ENCODE results near the gene AGRP.
"Not testable (repeated sequence)": the region's sequence is repeated elsewhere in the genome, so short reads cannot be mapped to it uniquely, and the experiment has no call there.

The AGRP gene

DNA sequence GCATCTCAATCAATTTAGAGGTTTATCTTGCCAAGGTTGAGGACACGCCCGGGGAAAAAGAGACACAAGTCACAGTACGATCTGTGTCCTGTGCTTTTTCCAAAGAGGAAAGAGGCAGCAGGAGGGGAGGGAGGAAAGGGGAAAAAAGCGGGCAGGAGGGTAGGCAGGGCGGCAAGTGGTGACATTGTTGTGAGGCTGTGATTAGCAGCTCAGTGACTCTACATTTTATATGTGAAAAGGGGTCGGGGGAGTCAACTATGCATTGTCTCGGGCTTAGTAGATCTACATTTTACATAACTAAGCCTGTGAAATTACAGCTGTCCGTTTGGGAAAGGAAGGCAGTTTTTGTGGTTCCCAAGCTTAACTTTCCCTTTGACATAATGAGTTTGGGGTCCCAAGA lies 23.1 kb upstream of the AGRP start:
- no peak overlapping the region for H3K4me3 ChIP-seq (ENCODE audit: low read depth, low read length)
- DNase-seq (ENCODE audit: low read depth): no peak
- no peak for TF ChIP-seq POLR2A (IDR thresholded peaks at IDR 0.05; ENCODE audit: extremely low read depth, insufficient read length)
- TF ChIP-seq CTCF (IDR thresholded peaks at IDR 0.05; ENCODE audit: low read depth, low read length): no peak
- TF ChIP-seq, protein P1, sequence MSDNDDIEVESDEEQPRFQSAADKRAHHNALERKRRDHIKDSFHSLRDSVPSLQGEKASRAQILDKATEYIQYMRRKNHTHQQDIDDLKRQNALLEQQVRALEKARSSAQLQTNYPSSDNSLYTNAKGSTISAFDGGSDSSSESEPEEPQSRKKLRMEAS (IDR thresholded peaks at IDR 0.05; ENCODE audit: low read depth, low read length): no peak
- no peak for TF ChIP-seq MYC (IDR thresholded peaks at IDR 0.05; ENCODE audit: low read depth, low read length)

- TF ChIP-seq MYC (IDR thresholded peaks at IDR 0.05; ENCODE audit: low read depth, low read length) (no peak), CTCF (IDR thresholded peaks at IDR 0.05; ENCODE audit: low read depth, low read length) (no peak), POLR2A (IDR thresholded peaks at IDR 0.05; ENCODE audit: extremely low read depth, insufficient read length) (no peak)
- TF ChIP-seq, protein P1 (IDR thresholded peaks at IDR 0.05; ENCODE audit: low read depth, low read length): no peak
- DNase-seq (ENCODE audit: low read depth): no peak
- H3K4me3 ChIP-seq (ENCODE audit: low read depth, low read length): no peak overlapping the region
These were observed 21.0 kb upstream of the AGRP start for GRCh38 chr16:67504031-67505021.

DNA sequence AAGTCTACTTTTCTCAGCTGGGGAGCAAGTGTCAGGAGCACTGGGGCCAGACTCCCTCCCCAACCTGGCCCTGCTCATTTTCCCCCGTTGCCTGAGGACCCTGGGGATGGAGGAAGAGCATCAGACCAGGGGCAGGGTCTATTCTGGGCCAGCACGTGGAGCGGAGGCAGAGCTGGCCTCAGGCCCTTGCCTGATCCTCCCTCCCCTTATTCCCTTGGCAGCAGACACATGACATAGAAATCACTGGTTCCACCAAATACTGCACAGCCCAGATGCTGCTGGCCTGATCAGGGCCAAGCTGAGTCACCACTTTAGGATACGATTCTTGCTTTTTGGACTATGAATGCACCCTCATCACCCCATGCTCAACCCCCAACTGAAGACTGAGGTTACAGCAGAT lies 15.8 kb upstream of the AGRP start:
- no peak for DNase-seq (ENCODE audit: low read depth)
- no peak overlapping the region for H3K4me3 ChIP-seq (ENCODE audit: low read depth, low read length)
- TF ChIP-seq CTCF (IDR thresholded peaks at IDR 0.05; ENCODE audit: low read depth, low read length): no peak
- no peak for TF ChIP-seq MYC (IDR thresholded peaks at IDR 0.05; ENCODE audit: low read depth, low read length)
- no peak for TF ChIP-seq POLR2A (IDR thresholded peaks at IDR 0.05; ENCODE audit: extremely low read depth, insufficient read length)
- TF ChIP-seq, protein P1 (IDR thresholded peaks at IDR 0.05; ENCODE audit: low read depth, low read length): no peak

DNA sequence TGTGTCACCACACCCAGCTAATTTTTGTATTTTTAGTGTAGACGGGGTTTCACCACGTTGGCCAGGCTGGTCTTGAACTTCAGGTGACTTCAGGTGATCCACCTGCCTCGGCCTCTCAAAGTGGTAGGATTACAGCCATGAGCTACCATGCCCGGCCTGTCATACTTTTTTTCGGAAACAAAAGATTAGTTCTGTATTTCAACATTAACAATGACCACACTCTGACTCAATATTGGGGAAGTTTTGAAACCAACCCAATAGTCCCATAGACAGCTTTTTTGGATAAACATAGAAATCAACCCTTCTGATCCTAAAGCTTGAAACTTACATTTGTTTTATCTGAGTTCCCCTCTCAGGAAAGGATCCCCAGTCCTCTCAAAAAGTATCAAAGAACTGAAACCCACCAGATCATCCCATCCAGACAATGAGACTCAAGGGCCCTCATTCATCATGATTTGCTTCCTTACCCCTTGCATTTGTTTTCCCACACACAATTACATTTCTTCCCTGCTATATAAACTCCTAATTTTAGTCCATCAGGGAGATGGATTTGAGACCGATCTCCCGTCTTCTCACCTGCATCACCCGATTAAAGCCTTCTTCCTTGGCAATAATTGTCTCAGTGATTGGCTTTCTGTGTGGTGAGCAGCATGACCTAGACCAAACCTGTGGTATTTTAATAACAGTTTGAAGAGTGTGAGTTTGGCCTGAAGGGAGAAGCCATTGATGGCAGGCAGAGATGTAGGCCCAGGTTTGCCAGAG lies 7.2 kb upstream of the AGRP start:
- no peak overlapping the region for H3K4me3 ChIP-seq (ENCODE audit: low read depth, low read length)
- TF ChIP-seq, protein P1 (IDR thresholded peaks at IDR 0.05; ENCODE audit: low read depth, low read length): no peak
- TF ChIP-seq MYC (IDR thresholded peaks at IDR 0.05; ENCODE audit: low read depth, low read length) (no peak), CTCF (IDR thresholded peaks at IDR 0.05; ENCODE audit: low read depth, low read length) (no peak)
- peak; percentile 82 for DNase-seq (ENCODE audit: low read depth)

DNA sequence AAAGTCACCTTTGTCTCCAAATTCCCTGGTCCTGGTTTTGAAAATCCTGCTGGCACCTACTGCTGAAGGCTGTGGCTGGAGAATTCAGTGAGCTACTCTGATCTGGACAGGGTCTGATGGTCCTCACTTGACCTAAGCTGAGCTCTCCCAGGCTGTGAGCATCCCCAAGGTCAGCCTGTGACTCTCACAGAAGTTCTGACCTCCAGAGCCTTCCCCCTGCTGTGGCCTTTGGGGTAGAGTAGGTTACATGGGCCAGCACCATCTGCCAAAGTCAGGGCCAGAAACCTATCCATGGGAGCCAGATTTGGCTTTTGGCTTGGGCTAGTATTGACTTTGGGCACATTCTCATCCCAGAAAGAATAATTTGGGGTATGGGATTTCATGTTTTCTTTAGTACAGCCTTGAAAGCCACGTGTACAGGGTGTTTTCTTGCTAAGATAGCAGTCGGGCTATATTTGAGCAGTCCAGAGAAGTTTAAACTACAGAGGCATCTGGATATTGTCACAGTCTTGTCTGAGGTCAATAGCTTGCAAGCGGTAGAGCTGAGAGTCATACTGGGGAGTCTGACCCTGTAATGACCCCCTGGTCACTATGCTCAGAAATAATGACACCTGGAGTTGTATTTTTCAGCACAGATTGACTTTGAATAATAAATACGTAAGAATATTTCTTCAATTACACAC lies 6.2 kb upstream of the AGRP start:
- no peak overlapping the region for H3K4me3 ChIP-seq (ENCODE audit: low read depth, low read length)
- no peak for DNase-seq (ENCODE audit: low read depth)
- TF ChIP-seq CTCF (IDR thresholded peaks at IDR 0.05; ENCODE audit: low read depth, low read length) (no peak), POLR2A (IDR thresholded peaks at IDR 0.05; ENCODE audit: extremely low read depth, insufficient read length) (no peak), MYC (IDR thresholded peaks at IDR 0.05; ENCODE audit: low read depth, low read length) (no peak)
- TF ChIP-seq, protein P1 (IDR thresholded peaks at IDR 0.05; ENCODE audit: low read depth, low read length): no peak

- not testable (repeated sequence) for H3K4me3 ChIP-seq (ENCODE audit: low read depth, low read length)
- peak; percentile 42 for DNase-seq (ENCODE audit: low read depth)
These were observed 4.2 kb upstream of the AGRP start for GRCh38 chr16:67487561-67487960.

Data from NB4 (cell line).